Stimulated activated CD8-positive, alpha-beta memory T cell treated with anti-CD3 and anti-CD28 coated beads, Interleukin-12 subunit alpha, Interleukin-12 subunit beta, amount 100 ng/mL, for 24 hours (primary cell): ENCODE data around the gene TAS1R1.
"Not testable (repeated sequence)": the region's sequence is repeated elsewhere in the genome, so short reads cannot be mapped to it uniquely, and the experiment has no call there.

Experiments used
- DNase-seq: peaks from one replicate; pipeline ENCODE4 v3.0.0-alpha.2; 2020; ENCODE audit errors: extremely low read depth

Gene TAS1R1

GRCh38 chr1:6521536-6521935 lies 33.6 kb upstream of the TAS1R1 start:
- DNase-seq: no peak

GRCh38 chr1:6523566-6523965 lies 31.5 kb upstream of the TAS1R1 start:
- no peak for DNase-seq

GRCh38 chr1:6526316-6526715 lies 28.8 kb upstream of the TAS1R1 start:
- DNase-seq: no peak

- DNase-seq: no peak
These were observed 26.6 kb upstream of the TAS1R1 start for GRCh38 chr1:6528492-6528891.

GRCh38 chr1:6530504-6531160 lies 24.5 kb upstream of the TAS1R1 start:
- no peak for DNase-seq

- DNase-seq: no peak
These were observed 23.1 kb upstream of the TAS1R1 start for GRCh38 chr1:6531996-6532395.

GRCh38 chr1:6534248-6534822 lies 20.8 kb upstream of the TAS1R1 start:
- no peak for DNase-seq

GRCh38 chr1:6535214-6535613 lies 19.9 kb upstream of the TAS1R1 start:
- DNase-seq: no peak

GRCh38 chr1:6536291-6536690 lies 18.8 kb upstream of the TAS1R1 start:
- DNase-seq: no peak

GRCh38 chr1:6538956-6539355 lies 16.2 kb upstream of the TAS1R1 start:
- DNase-seq: no peak

- no peak for DNase-seq
These were observed 10.3 kb upstream of the TAS1R1 start for GRCh38 chr1:6544831-6545230.

GRCh38 chr1:6545276-6546112 lies 9.6 kb upstream of the TAS1R1 start:
- DNase-seq: no peak

GRCh38 chr1:6546326-6546725 lies 8.8 kb upstream of the TAS1R1 start:
- no peak for DNase-seq

- no peak for DNase-seq
These were observed 7.8 kb upstream of the TAS1R1 start for GRCh38 chr1:6547301-6547700.

- DNase-seq: peak; percentile 85
These were observed 838 bp upstream of the TAS1R1 start, which contains the start of gene NOL9 for GRCh38 chr1:6554031-6554906. TSS of gene NOL9 (minus strand) at chr1:6554513. CDS start at chr1:6554502, 11 bp downstream.

- DNase-seq: no peak
These were observed 2.5 kb downstream of the TAS1R1 start for GRCh38 chr1:6557597-6557996.

GRCh38 chr1:6559161-6559560 lies 4.1 kb downstream of the TAS1R1 start:
- not testable (repeated sequence) for DNase-seq

GRCh38 chr1:6560267-6560666 lies 5.2 kb downstream of the TAS1R1 start:
- no peak for DNase-seq

GRCh38 chr1:6569033-6569432 lies 13.9 kb downstream of the TAS1R1 start:
- no peak for DNase-seq

GRCh38 chr1:6570100-6570499 lies 15.0 kb downstream of the TAS1R1 start:
- no peak for DNase-seq

- DNase-seq: no peak
These were observed 15.9 kb downstream of the TAS1R1 start for GRCh38 chr1:6570987-6571386.
